Sigmoid colon (tissue), 4 donors: ENCODE results near the gene TTYH3.

Source experiments
- EP300 ChIP-seq, 4 donors: sonication (generic); formaldehyde crosslinking; IDR thresholded peaks; one replicate each; pipeline ENCODE4 v1.6.1; 2017; ENCODE audit warnings: antibody characterized with exemption in 4 of 4
- TF ChIP-seq, protein P1 (sequence below), 4 experiments: fragments of 450-650 bp in 3 of 4; fragments of 200-600 bp in 1 of 4; IDR thresholded peaks; one replicate each; pipeline ENCODE4 v1.5.1; 2016 to 2019; ENCODE audit warnings: antibody characterized with exemption in 4 of 4, mild to moderate bottlenecking in 3 of 4, moderate library complexity in 2 of 4

DNA sequence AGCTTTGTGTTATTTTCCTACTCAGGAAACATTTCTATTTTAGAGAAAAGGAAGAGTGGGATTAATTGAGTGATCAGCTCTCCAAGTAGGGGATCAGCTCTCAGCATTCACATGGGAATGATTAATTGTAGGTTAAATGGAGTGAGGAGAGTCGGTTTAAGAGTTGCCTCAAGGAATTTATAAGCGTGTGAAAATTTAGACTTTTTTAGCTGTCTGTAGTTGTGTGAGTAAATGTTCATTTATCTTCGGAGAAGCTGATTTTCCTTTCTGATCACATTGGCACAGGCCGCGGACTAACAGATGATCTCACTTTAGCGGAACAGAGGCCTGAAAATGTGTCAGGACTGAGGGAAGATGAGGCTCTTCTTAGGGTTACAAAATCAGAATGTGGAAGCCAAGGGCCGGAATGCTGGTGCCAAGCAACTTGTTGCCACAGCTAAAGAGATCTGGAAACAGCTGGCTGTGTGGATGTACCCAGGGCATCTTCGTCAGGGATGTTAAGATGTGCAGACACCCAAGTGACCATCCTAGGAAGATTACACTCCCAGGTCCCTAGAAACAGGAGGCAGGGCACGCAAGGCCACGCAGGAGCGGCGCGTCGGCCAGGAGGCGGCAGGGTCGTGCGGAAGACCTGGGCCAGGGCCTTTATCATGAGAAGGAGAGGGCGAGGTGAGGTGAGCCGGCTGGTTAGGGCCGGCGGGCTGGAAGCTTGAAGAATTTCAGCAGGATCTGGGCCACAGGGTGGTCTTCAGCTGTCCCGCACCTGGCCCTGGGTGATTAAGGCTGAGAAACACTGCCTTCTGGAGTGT is 35.1 kb upstream of the TTYH3 start:
- TF ChIP-seq, protein P1, sequence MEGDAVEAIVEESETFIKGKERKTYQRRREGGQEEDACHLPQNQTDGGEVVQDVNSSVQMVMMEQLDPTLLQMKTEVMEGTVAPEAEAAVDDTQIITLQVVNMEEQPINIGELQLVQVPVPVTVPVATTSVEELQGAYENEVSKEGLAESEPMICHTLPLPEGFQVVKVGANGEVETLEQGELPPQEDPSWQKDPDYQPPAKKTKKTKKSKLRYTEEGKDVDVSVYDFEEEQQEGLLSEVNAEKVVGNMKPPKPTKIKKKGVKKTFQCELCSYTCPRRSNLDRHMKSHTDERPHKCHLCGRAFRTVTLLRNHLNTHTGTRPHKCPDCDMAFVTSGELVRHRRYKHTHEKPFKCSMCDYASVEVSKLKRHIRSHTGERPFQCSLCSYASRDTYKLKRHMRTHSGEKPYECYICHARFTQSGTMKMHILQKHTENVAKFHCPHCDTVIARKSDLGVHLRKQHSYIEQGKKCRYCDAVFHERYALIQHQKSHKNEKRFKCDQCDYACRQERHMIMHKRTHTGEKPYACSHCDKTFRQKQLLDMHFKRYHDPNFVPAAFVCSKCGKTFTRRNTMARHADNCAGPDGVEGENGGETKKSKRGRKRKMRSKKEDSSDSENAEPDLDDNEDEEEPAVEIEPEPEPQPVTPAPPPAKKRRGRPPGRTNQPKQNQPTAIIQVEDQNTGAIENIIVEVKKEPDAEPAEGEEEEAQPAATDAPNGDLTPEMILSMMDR (IDR thresholded peaks at IDR 0.05) = no peak
- no peak for TF ChIP-seq EP300 (IDR thresholded peaks at IDR 0.05)
